SK-N-SH treated with all-trans-retinoic acid at 6 μM for 48 hours (cell line): ENCODE measurements around the gene SEBOX.

Source experiments
- ARNTL ChIP-seq: fragments of 450-650 bp; formaldehyde crosslinking; IDR thresholded peaks from 2 replicates; pipeline ENCODE4 v1.5.0; 2020; ENCODE audit warnings: low read depth, mild to moderate bottlenecking, moderate library complexity, borderline replicate concordance
- BACH2 ChIP-seq: fragments of 250-450 bp; sonication (Bioruptor Pico); IDR thresholded peaks from 2 replicates; pipeline ENCODE4 v1.9.0; 2021; ENCODE audit warnings: mild to moderate bottlenecking, borderline replicate concordance
- CREB5 ChIP-seq: fragments of 250-450 bp; sonication (Bioruptor Pico); IDR thresholded peaks from 2 replicates; pipeline ENCODE4 v1.5.1; 2020; ENCODE audit warnings: low read depth, mild to moderate bottlenecking, moderate library complexity
- CSDC2 ChIP-seq: fragments of 250-450 bp; sonication (Bioruptor Pico); IDR thresholded peaks from 2 replicates; pipeline ENCODE4 v1.5.0; 2020; ENCODE audit warnings: mild to moderate bottlenecking, moderate library complexity
- GLIS3 ChIP-seq: fragments of 250-450 bp; sonication (Bioruptor Pico); IDR thresholded peaks from 2 replicates; pipeline ENCODE4 v1.5.0; 2020; ENCODE audit warnings: mild to moderate bottlenecking, moderate library complexity
- PATZ1 ChIP-seq: fragments of 250-450 bp; sonication (Bioruptor Pico); IDR thresholded peaks from 2 replicates; pipeline ENCODE4 v1.8.0; 2020; ENCODE audit warnings: mild to moderate bottlenecking, moderate library complexity, borderline replicate concordance
- POU6F1 ChIP-seq: fragments of 250-450 bp; sonication (Bioruptor Pico); IDR thresholded peaks from 2 replicates; pipeline ENCODE4 v1.8.0; 2021; ENCODE audit warnings: low read depth, mild to moderate bottlenecking, moderate library complexity, borderline replicate concordance
- PPARA ChIP-seq: fragments of 250-450 bp; sonication (Bioruptor Pico); IDR thresholded peaks from 2 replicates; pipeline ENCODE4 v1.5.0; 2020; ENCODE audit warnings: mild to moderate bottlenecking, borderline replicate concordance
- RARB ChIP-seq: fragments of 250-450 bp; sonication (Bioruptor Pico); IDR thresholded peaks from 2 replicates; pipeline ENCODE4 v1.8.0; 2021; ENCODE audit warnings: mild to moderate bottlenecking, moderate library complexity
- TOX ChIP-seq: fragments of 250-450 bp; sonication (Bioruptor Pico); IDR thresholded peaks from 2 replicates; pipeline ENCODE4 v1.8.0; 2021; ENCODE audit warnings: mild to moderate bottlenecking, moderate library complexity, borderline replicate concordance
- TSHZ2 ChIP-seq: fragments of 250-450 bp; sonication (Bioruptor Pico); IDR thresholded peaks from 2 replicates; pipeline ENCODE4 v1.5.0; 2020; ENCODE audit warnings: mild to moderate bottlenecking, moderate library complexity
- ZFP3 ChIP-seq: fragments of 250-450 bp; sonication (Bioruptor Pico); IDR thresholded peaks from 2 replicates; pipeline ENCODE4 v1.5.0; 2020; ENCODE audit warnings: mild to moderate bottlenecking, moderate library complexity
- ZFP30 ChIP-seq: fragments of 450-650 bp; formaldehyde crosslinking; IDR thresholded peaks from 2 replicates; pipeline ENCODE4 v1.5.0; 2022; ENCODE audit warnings: mild to moderate bottlenecking, moderate library complexity

GRCh38 chr17:28395968-28396367, 31.0 kb upstream of the SEBOX start:
- no peak for TF ChIP-seq POU6F1 (CRISPR knock-in tag)
- TF ChIP-seq GLIS3, result no peak
- TF ChIP-seq ARNTL (CRISPR knock-in tag), result no peak
- no peak for TF ChIP-seq BACH2 (CRISPR knock-in tag)
- no peak for TF ChIP-seq TSHZ2 (CRISPR knock-in tag)
- TF ChIP-seq PATZ1 (CRISPR knock-in tag), result no peak
- TF ChIP-seq RARB (CRISPR knock-in tag), result no peak
- no peak for TF ChIP-seq ZFP3 (CRISPR knock-in tag)
- TF ChIP-seq CREB5 (CRISPR knock-in tag), result no peak
- TF ChIP-seq ZFP30, result no peak
- no peak for TF ChIP-seq TOX (CRISPR knock-in tag)
- no peak for TF ChIP-seq PPARA (CRISPR knock-in tag)
- no peak for TF ChIP-seq CSDC2 (CRISPR knock-in tag)
